Mesenchymal stem cell (in vitro differentiated cells and primary cell): Measurements from ENCODE around the gene FAM162A. TPM values are rescaled to one million over a fixed set of nuclear protein-coding genes. Genes with fewer than 3 reads are reported as not detected.
A peak's percentile ranks its signal among the peaks of the same experiment; 100 is the strongest.

Experiments used
- DNase-seq: peaks from one replicate; pipeline ENCODE4 v3.0.0-alpha.2; 2013
- H2AFZ ChIP-seq: one replicate; pipeline ENCODE4 v1.6.1; 2013; ENCODE audit warnings: low read depth, mild to moderate bottlenecking, control low read depth, inconsistent platforms, low read length, moderate library complexity
- H2AK5ac ChIP-seq: 2 replicates; pipeline ENCODE4 v1.6.1; 2013; ENCODE audit warnings: low read length, moderate library complexity, mild to moderate bottlenecking, inconsistent platforms; ENCODE audit not compliant: severe bottlenecking
- H2BK120ac ChIP-seq: one replicate; pipeline ENCODE4 v1.6.1; 2013; ENCODE audit warnings: low read depth, mild to moderate bottlenecking, inconsistent platforms, low read length, moderate library complexity
- H2BK12ac ChIP-seq, 2 experiments: one replicate each; pipeline ENCODE4 v1.6.1; 2013; ENCODE audit warnings: inconsistent platforms in 2 of 2, low read length in 2 of 2, mild to moderate bottlenecking in 2 of 2, moderate library complexity in 2 of 2, control low read depth in 1 of 2
- H2BK15ac ChIP-seq: one replicate; pipeline ENCODE4 v1.6.1; 2013; ENCODE audit warnings: mild to moderate bottlenecking, low read depth, inconsistent platforms; ENCODE audit not compliant: poor library complexity, severe bottlenecking
- H2BK5ac ChIP-seq: 2 replicates; pipeline ENCODE4 v1.6.1; 2013; ENCODE audit warnings: low read depth, mild to moderate bottlenecking, low read length, control low read depth, inconsistent platforms; ENCODE audit not compliant: poor library complexity, severe bottlenecking
- H3K14ac ChIP-seq, 2 experiments: one replicate each; pipeline ENCODE4 v1.6.1; 2013; ENCODE audit warnings: inconsistent platforms in 2 of 2, low read length in 2 of 2, control low read depth in 1 of 2, mild to moderate bottlenecking in 1 of 2, moderate library complexity in 1 of 2
- H3K18ac ChIP-seq, 2 experiments: one replicate each; pipeline ENCODE4 v1.6.1; 2013; ENCODE audit warnings: inconsistent platforms in 2 of 2, low read length in 2 of 2, control low read depth in 1 of 2, low read depth in 1 of 2, mild to moderate bottlenecking in 1 of 2
- H3K23ac ChIP-seq, 2 experiments: one replicate each; pipeline ENCODE4 v1.6.1; 2013; ENCODE audit warnings: inconsistent platforms in 2 of 2, low read length in 2 of 2, mild to moderate bottlenecking in 2 of 2, moderate library complexity in 2 of 2, control low read depth in 1 of 2
- H3K27ac ChIP-seq: 2 replicates; pipeline ENCODE4 v1.5.1; 2013; ENCODE audit warnings: mild to moderate bottlenecking, moderate library complexity, low read length, control low read depth, inconsistent platforms; ENCODE audit not compliant: poor library complexity, severe bottlenecking
- H3K27me3 ChIP-seq, 2 experiments: 2 replicates each; pipeline versions ENCODE4 v1.6.1 to v1.7.0; 2013; ENCODE audit warnings: low read length in 2 of 2, mild to moderate bottlenecking in 2 of 2, moderate library complexity in 2 of 2, control low read depth in 1 of 2, inconsistent platforms in 1 of 2; ENCODE audit not compliant: control insufficient read depth in 1 of 2, insufficient read depth in 1 of 2
- H3K36me3 ChIP-seq, 2 experiments: 2 replicates each; pipeline versions ENCODE4 v1.6.1 to v1.7.0; 2013; ENCODE audit warnings: low read length in 2 of 2, control low read depth in 1 of 2, inconsistent platforms in 1 of 2, low read depth in 1 of 2, mild to moderate bottlenecking in 1 of 2; ENCODE audit not compliant: insufficient read depth in 2 of 2, control insufficient read depth in 1 of 2
- H3K4ac ChIP-seq, 2 experiments: one replicate each; pipeline ENCODE4 v1.6.1; 2013; ENCODE audit warnings: inconsistent platforms in 2 of 2, low read length in 2 of 2, mild to moderate bottlenecking in 2 of 2, moderate library complexity in 2 of 2, control low read depth in 1 of 2, low read depth in 1 of 2
- H3K4me1 ChIP-seq: 2 replicates; pipeline ENCODE4 v1.6.1; 2013; ENCODE audit warnings: low read depth, low read length, control low read depth; ENCODE audit not compliant: control insufficient read depth, insufficient read depth
- H3K4me2 ChIP-seq: 2 replicates; pipeline ENCODE4 v1.6.1; 2013; ENCODE audit warnings: low read length, mild to moderate bottlenecking, inconsistent platforms; ENCODE audit not compliant: poor library complexity, severe bottlenecking
- H3K4me3 ChIP-seq, 2 experiments: 2 replicates each; pipeline versions ENCODE4 v1.5.1 to v1.7.0; 2013; ENCODE audit warnings: low read length in 2 of 2, mild to moderate bottlenecking in 2 of 2, control low read depth in 1 of 2, low read depth in 1 of 2; ENCODE audit not compliant: insufficient read depth in 1 of 2
- H3K79me1 ChIP-seq: replicated peaks from 2 replicates; pipeline ENCODE4 v1.6.1; 2013; ENCODE audit warnings: mild to moderate bottlenecking, control low read depth, low read length, inconsistent platforms; ENCODE audit not compliant: poor library complexity, severe bottlenecking
- H3K9ac ChIP-seq: 2 replicates; pipeline ENCODE4 v1.7.0; 2013; ENCODE audit warnings: mild to moderate bottlenecking, low read length, moderate library complexity
- H3K9me3 ChIP-seq: 2 replicates; pipeline ENCODE4 v1.7.0; 2013; ENCODE audit warnings: mild to moderate bottlenecking, low read length; ENCODE audit not compliant: control insufficient read depth
- H4K8ac ChIP-seq: one replicate; pipeline ENCODE4 v1.6.1; 2013; ENCODE audit warnings: inconsistent platforms, mild to moderate bottlenecking, low read length, moderate library complexity
- H4K91ac ChIP-seq: one replicate; pipeline ENCODE4 v1.6.1; 2013; ENCODE audit warnings: mild to moderate bottlenecking, low read length, inconsistent platforms
- WGBS: methylation state at CpG from one replicate; pipeline ENCODE4 v1.1.7; 2013; ENCODE audit warnings: mixed read lengths; 5-methylcytosine and 5-hydroxymethylcytosine counted together
- polyA plus RNA-seq, 2 experiments: library from polyadenylated mRNA; stranded (reverse); fragments of 200-250 nt; gene quantifications; one replicate each; pipeline ENCODE4 v1.2.3, GENCODE V29; 2013

The FAM162A gene, protein sequence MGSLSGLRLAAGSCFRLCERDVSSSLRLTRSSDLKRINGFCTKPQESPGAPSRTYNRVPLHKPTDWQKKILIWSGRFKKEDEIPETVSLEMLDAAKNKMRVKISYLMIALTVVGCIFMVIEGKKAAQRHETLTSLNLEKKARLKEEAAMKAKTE
- 15.0 TPM for polyA plus RNA-seq (2013, experiment 1 of 2)
- polyA plus RNA-seq (2013, experiment 2 of 2), result 15.5 TPM

GRCh38 chr3:122383771-122384697, at the start of gene FAM162A:
FAM162A (plus strand) TSS chr3:122384182; CDS start chr3:122384266, 84 bp downstream.
- Histone ChIP-seq H3K4me1 (peaks cover 2% of the 10 kb centered on the region), H2BK15ac (no peak within 1 kb of the TSS), H3K27me3 (no peaks in the 10 kb centered on the region), H3K14ac (no peak within 1 kb of the TSS), H3K4me3 (peak within 1 kb of the TSS; percentile 77 to 93), H4K91ac (no peak within 1 kb of the TSS), H4K8ac (peak within 1 kb of the TSS; percentile 87), H3K9ac (peak within 1 kb of the TSS; percentile 94), H2AFZ (peak within 1 kb of the TSS; percentile 76), H3K27ac (peak within 1 kb of the TSS; percentile 49), H2BK120ac (peak within 1 kb of the TSS; percentile 6), H3K79me1 (peaks cover 19% of the 10 kb centered on the region), H2BK12ac (no peak within 1 kb of the TSS), H3K4me2 (peak within 1 kb of the TSS; percentile 78), H3K4ac (peak within 1 kb of the TSS; percentile 57 to 74), H3K18ac (peak within 1 kb of the TSS; percentile 63 to 67), H2AK5ac (no peak within 1 kb of the TSS), H3K23ac (no peak within 1 kb of the TSS), H2BK5ac (no peak within 1 kb of the TSS), H3K9me3 (no peaks in the 10 kb centered on the region), H3K36me3 (peaks cover 0 to 17% of the 10 kb centered on the region in 2 experiments)
- 4% methylated on average over 44 of the region's 52 CpGs for WGBS
- peak; percentile 92 for DNase-seq

- H3K27me3 ChIP-seq, result peaks cover 0 to 3% of the 10 kb centered on the region in 2 experiments
- H4K8ac ChIP-seq, result no peak overlapping the region
- no peak overlapping the region for H2BK15ac ChIP-seq
- peaks cover 3% of the 10 kb centered on the region for H3K9me3 ChIP-seq
- no peak overlapping the region for H3K4me3 ChIP-seq
- H3K18ac ChIP-seq, result no peak overlapping the region
- H3K4me2 ChIP-seq, result no peak overlapping the region
- no peak overlapping the region for H2BK120ac ChIP-seq
- H3K23ac ChIP-seq, result no peak overlapping the region
- no peak overlapping the region for H3K4ac ChIP-seq
- no peak overlapping the region for H3K9ac ChIP-seq
- 31% methylated on average over 1 of the region's 1 CpG for WGBS
- H2AK5ac ChIP-seq, result no peak overlapping the region
- H2BK12ac ChIP-seq, result no peak overlapping the region
- H3K79me1 ChIP-seq, result no peaks in the 10 kb centered on the region
- no peak overlapping the region for H3K27ac ChIP-seq
- DNase-seq, result no peak
- no peak overlapping the region for H2BK5ac ChIP-seq
- no peaks in the 10 kb centered on the region for H3K4me1 ChIP-seq
- no peak overlapping the region for H2AFZ ChIP-seq
- no peaks in the 10 kb centered on the region for H3K36me3 ChIP-seq
- H4K91ac ChIP-seq, result no peak overlapping the region
- H3K14ac ChIP-seq, result no peak overlapping the region
Observed at GRCh38 chr3:122342803-122343202, 41.2 kb upstream of the FAM162A start.

DNA sequence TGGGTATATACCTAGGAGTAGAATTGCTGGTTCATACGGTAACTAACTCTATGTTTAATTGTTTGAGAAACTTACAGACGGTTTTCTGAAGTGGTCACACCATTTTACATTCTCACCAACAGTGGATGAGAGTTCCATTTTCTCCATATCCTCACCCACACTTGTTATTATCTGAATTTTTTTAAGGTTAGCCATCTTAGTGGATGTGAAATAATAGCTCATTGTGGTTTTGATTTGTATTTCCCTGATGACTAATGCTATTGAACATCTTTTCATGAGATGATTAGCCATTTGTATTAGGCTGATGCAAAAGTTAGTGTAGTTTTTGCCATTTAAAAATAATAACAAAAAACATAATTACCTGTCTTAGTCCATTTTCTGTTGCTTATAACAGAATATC, 40.3 kb upstream of the FAM162A start:
- Histone ChIP-seq H3K79me1 (no peaks in the 10 kb centered on the region), H2AFZ (no peak overlapping the region), H4K8ac (no peak overlapping the region), H2BK120ac (no peak overlapping the region), H2BK5ac (no peak overlapping the region), H3K23ac (no peak overlapping the region), H3K4me2 (no peak overlapping the region), H3K4me3 (no peak overlapping the region), H2BK12ac (no peak overlapping the region), H3K4me1 (no peaks in the 10 kb centered on the region), H4K91ac (no peak overlapping the region), H3K9ac (no peak overlapping the region), H3K36me3 (no peaks in the 10 kb centered on the region), H3K14ac (no peak overlapping the region), H2AK5ac (no peak overlapping the region), H2BK15ac (no peak overlapping the region), H3K27ac (no peak overlapping the region), H3K9me3 (peaks cover 5% of the 10 kb centered on the region), H3K27me3 (peaks cover 0 to 3% of the 10 kb centered on the region in 2 experiments), H3K18ac (no peak overlapping the region), H3K4ac (no peak overlapping the region)
- no CpG with 5 or more reads among the region's 2 CpGs for WGBS
- no peak for DNase-seq

DNA sequence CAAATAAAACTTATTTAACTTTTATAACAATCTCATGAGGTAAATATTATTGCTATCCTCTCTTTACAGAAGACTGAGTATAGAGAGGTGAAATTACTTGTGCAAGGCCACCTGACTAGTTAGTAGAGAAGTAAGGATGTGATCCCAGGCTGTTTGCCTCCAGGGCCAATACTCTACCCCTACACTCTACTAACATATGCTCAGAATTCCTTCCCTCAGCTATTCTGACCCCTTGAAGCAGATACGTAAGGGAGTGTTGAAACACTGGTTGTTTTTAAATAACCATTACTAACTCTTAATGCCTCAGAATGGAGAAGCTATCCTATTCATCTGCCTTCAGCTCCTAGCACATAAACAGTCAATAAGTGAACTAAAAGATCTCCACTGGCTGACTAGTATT, 34.8 kb upstream of the FAM162A start:
- H3K9ac ChIP-seq, result no peak overlapping the region
- H2AK5ac ChIP-seq, result no peak overlapping the region
- no peak overlapping the region for H2AFZ ChIP-seq
- no peak for DNase-seq
- 96% methylated on average over 1 of the region's 1 CpG for WGBS
- no peak overlapping the region for H3K4me2 ChIP-seq
- H3K27ac ChIP-seq, result no peak overlapping the region
- no peak overlapping the region for H3K18ac ChIP-seq
- H3K36me3 ChIP-seq, result no peaks in the 10 kb centered on the region
- H3K79me1 ChIP-seq, result no peaks in the 10 kb centered on the region
- no peak overlapping the region for H3K4ac ChIP-seq
- no peak overlapping the region for H4K91ac ChIP-seq
- no peak overlapping the region for H2BK12ac ChIP-seq
- no peak overlapping the region for H3K23ac ChIP-seq
- H2BK15ac ChIP-seq, result no peak overlapping the region
- H3K4me1 ChIP-seq, result no peaks in the 10 kb centered on the region
- H3K27me3 ChIP-seq, result no peaks in the 10 kb centered on the region
- H3K9me3 ChIP-seq, result peaks cover 5% of the 10 kb centered on the region
- no peak overlapping the region for H3K4me3 ChIP-seq
- H2BK5ac ChIP-seq, result no peak overlapping the region
- H4K8ac ChIP-seq, result no peak overlapping the region
- no peak overlapping the region for H3K14ac ChIP-seq
- H2BK120ac ChIP-seq, result no peak overlapping the region
